ENCODE data around the gene APOBEC3G. TPM values are rescaled to one million over a fixed set of nuclear protein-coding genes. Genes with fewer than 3 reads are reported as not detected.

APOBEC3G gene
- total and polyA plus RNA-seq, 2 of the 13 experiments (the other 11 are each of a cell fraction or from before 2014, with no cell fraction given) = 3.2 to 4.1 TPM

DNA sequence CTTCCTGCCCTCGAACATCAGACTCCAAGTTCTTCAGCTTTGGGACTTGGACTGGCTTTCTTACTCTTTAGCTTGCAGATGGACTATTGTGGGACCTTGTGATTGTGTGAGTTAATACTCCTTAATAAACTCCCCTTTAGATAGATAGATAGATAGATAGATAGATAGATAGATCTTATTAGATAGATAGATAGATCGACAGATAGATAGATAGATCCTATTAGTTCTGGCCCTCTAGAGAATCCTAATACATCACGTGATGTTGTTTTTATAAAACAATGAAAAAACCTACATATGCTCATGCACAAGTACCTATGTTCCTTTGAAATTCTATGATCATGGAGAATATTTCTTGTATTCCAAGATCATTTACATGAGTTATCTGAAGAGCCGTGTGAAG is 43.9 kb downstream of the APOBEC3G start:
- FAIRE-seq = no peak
- in situ Hi-C loops (cut with HindIII; ENCODE audit: extremely low pct_ligation_motif_present, low pct_unique_long_range_greater_than_20kb) (loop anchor here (10.0 kb wide), 1 partner anchor 246 kb away; the partner anchor contains the start of gene CBX6), intact Hi-C loops (cut with micrococcal nuclease; ENCODE audit: unreplicated experiment) (no loop called here)
- Histone ChIP-seq H3K36me3 (replicated peaks in 1 of 2; ENCODE audit: control insufficient read depth in 1 of 2, insufficient read depth in 2 of 2, low read length in 2 of 2) (no peaks in the 10 kb centered on the region), H2AFZ (ENCODE audit: low read length) (no peak overlapping the region), H3K4me1 (ENCODE audit: insufficient read depth, low read length) (0 out of 2 replicates have a peak, but pooled peaks cover 6% of the 10 kb centered on the region), H3K4me2 (ENCODE audit: low read depth, low read length) (no peak overlapping the region), H4K20me1 (ENCODE audit: insufficient read depth, low read length) (no peaks in the 10 kb centered on the region), H3K27me3 (ENCODE audit: control insufficient read depth in 1 of 2, insufficient read depth in 2 of 2, low read length in 2 of 2) (peaks cover 0 to 1% of the 10 kb centered on the region in 2 experiments; a peak in 1 of 5 replicates), H3K27ac (ENCODE audit: extremely low read length, insufficient read depth, low read length) (no peak overlapping the region), H3K9ac (ENCODE audit: insufficient read depth, low read depth, low read length) (no peak overlapping the region), H3K4me3 (replicated peaks in 1 of 3; ENCODE audit: insufficient read depth in 1 of 3, low read depth in 2 of 3, low read length in 3 of 3) (no peak overlapping the region), H3K79me2 (ENCODE audit: insufficient read depth, low read length) (no peaks in the 10 kb centered on the region), H3K9me3 (ENCODE audit: low read length) (no peaks in the 10 kb centered on the region)
- ATAC-seq = no peak
- no peak for TF ChIP-seq ZNF737 (CRISPR knock-in tag; IDR thresholded peaks at IDR 0.05; ENCODE audit: borderline replicate concordance)
- no peak for TF ChIP-seq YEATS2 (CRISPR knock-in tag; IDR thresholded peaks at IDR 0.05; ENCODE audit: borderline replicate concordance)
- no peak for TF ChIP-seq SOX6 (IDR thresholded peaks at IDR 0.05)
- no peak for TF ChIP-seq SOX6 (CRISPR knock-in tag; IDR thresholded peaks at IDR 0.05)
- TF ChIP-seq, protein P1, sequence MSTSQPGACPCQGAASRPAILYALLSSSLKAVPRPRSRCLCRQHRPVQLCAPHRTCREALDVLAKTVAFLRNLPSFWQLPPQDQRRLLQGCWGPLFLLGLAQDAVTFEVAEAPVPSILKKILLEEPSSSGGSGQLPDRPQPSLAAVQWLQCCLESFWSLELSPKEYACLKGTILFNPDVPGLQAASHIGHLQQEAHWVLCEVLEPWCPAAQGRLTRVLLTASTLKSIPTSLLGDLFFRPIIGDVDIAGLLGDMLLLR (CRISPR knock-in tag; IDR thresholded peaks at IDR 0.05) = no peak
- TF ChIP-seq KAT8 (CRISPR knock-in tag; IDR thresholded peaks at IDR 0.05) = no peak
- no peak for DNase-seq (ENCODE audit: low spot score)
- no TSS peak for BruUV-seq (replicated peaks)
- ChIA-PET POLR2A (no interaction called here), CTCF (ENCODE audit: low intra/inter-chr PET ratio, low total read pairs) (interaction anchor here (0.8 to 2.7 kb wide), 2 partner anchors 113 to 251 kb away, joined by 3 to 9 read pairs; no protein-coding TSS in a partner anchor)
- WGBS (ENCODE audit: low lambda C conversion rate) = 23% methylated on average over 4 of the region's 4 CpGs

DNA sequence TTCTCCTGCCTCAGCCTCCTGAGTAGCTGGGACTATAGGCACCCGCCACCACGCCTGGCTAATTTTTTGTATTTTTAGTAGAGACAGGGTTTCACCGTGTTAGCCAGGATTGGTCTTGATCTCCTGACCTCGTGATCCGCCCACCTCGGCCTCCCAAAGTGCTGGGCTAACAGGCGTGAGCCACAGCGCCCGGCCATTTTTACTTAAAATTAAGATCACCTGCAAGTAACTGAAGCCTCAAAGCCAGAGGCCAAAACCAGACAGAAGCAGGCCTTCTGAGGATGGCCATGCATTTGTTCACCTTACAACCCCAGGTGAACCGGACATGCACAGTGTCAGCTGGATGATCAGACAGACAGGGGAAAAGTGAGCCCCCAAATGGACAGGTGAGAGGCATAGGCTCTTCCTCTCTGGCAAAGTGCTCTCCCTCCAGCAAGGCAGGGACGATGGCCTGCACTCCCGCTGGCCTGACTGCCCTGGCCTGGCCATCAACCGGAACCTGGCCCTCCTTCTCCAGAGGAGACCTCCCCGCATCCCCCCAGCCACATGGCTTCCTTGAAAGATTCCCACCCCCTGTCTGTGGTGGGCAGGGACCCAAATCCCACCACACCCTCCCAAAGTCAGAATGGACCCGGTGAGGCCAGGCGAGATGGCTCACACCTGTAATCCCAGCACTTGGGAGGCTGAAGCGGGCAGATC is 45.8 kb downstream of the APOBEC3G start:
- Histone ChIP-seq H3K9ac (ENCODE audit: insufficient read depth, low read depth, low read length) (no peak overlapping the region), H3K4me2 (ENCODE audit: low read depth, low read length) (no peak overlapping the region), H3K4me1 (ENCODE audit: insufficient read depth, low read length) (0 out of 2 replicates have a peak, but pooled peaks cover 2% of the 10 kb centered on the region), H3K9me3 (ENCODE audit: low read length) (no peaks in the 10 kb centered on the region), H4K20me1 (ENCODE audit: insufficient read depth, low read length) (no peaks in the 10 kb centered on the region), H3K36me3 (replicated peaks in 1 of 2; ENCODE audit: control insufficient read depth in 1 of 2, insufficient read depth in 2 of 2, low read length in 2 of 2) (no peaks in the 10 kb centered on the region), H3K27me3 (ENCODE audit: control insufficient read depth in 1 of 2, insufficient read depth in 2 of 2, low read length in 2 of 2) (peaks cover 0 to 1% of the 10 kb centered on the region in 2 experiments; a peak in 1 of 5 replicates), H3K4me3 (replicated peaks in 1 of 3; ENCODE audit: insufficient read depth in 1 of 3, low read depth in 2 of 3, low read length in 3 of 3) (no peak overlapping the region), H2AFZ (ENCODE audit: low read length) (no peak overlapping the region), H3K27ac (ENCODE audit: extremely low read length, insufficient read depth, low read length) (no peak overlapping the region), H3K79me2 (ENCODE audit: insufficient read depth, low read length) (no peaks in the 10 kb centered on the region)
- ATAC-seq (no peak), DNase-seq (ENCODE audit: low spot score) (no peak), FAIRE-seq (no peak)
- in situ Hi-C loops (cut with HindIII; ENCODE audit: extremely low pct_ligation_motif_present, low pct_unique_long_range_greater_than_20kb) (loop anchor here (10.0 kb wide), 1 partner anchor 248 kb away; the partner anchor contains the start of gene CBX6), intact Hi-C loops (cut with micrococcal nuclease; ENCODE audit: unreplicated experiment) (no loop called here)
- TF ChIP-seq ZNF563 (CRISPR knock-in tag; IDR thresholded peaks at IDR 0.05) = no peak
- 86% methylated on average over 15 of the region's 17 CpGs for WGBS (ENCODE audit: low lambda C conversion rate)
- ChIA-PET POLR2A (no interaction called here), CTCF (ENCODE audit: low intra/inter-chr PET ratio, low total read pairs) (interaction anchor here (1.1 to 2.7 kb wide), 3 partner anchors 115 to 354 kb away, joined by 5 to 9 read pairs (median 5); no protein-coding TSS in a partner anchor)
- no TSS peak for BruUV-seq (replicated peaks)

Data from HepG2 (cell line).